HG03060 (cell line): ENCODE results near the gene WDR37.
"Not testable (repeated sequence)": the region's sequence is repeated elsewhere in the genome, so short reads cannot be mapped to it uniquely, and the experiment has no call there.

Experiments used
- ATAC-seq: cut with Tn5 transposase; IDR thresholded peaks from one replicate; pipeline ENCODE4 v1.9.1; 2021; ENCODE audit warnings: low read depth, moderate number of reproducible peaks; ENCODE audit not compliant: unreplicated experiment

WDR37 gene

GRCh38 chr10:1101946-1102345 lies 45.8 kb downstream of the WDR37 start:
- no peak for ATAC-seq

- no peak for ATAC-seq
Observed at GRCh38 chr10:1102416-1102815, 46.2 kb downstream of the WDR37 start.

GRCh38 chr10:1102831-1103230 lies 46.6 kb downstream of the WDR37 start:
- ATAC-seq: no peak

GRCh38 chr10:1103551-1103950 lies 47.4 kb downstream of the WDR37 start:
- ATAC-seq: no peak

- ATAC-seq: no peak
Observed at GRCh38 chr10:1104971-1105370, 48.8 kb downstream of the WDR37 start.

- ATAC-seq: no peak
Observed at GRCh38 chr10:1107004-1107403, 50.8 kb downstream of the WDR37 start.

GRCh38 chr10:1107679-1108078 lies 51.5 kb downstream of the WDR37 start:
- no peak for ATAC-seq

- no peak for ATAC-seq
Observed at GRCh38 chr10:1109795-1110673, 53.8 kb downstream of the WDR37 start.

- no peak for ATAC-seq
Observed at GRCh38 chr10:1110674-1111119, 54.5 kb downstream of the WDR37 start.

- no peak for ATAC-seq
Observed at GRCh38 chr10:1114315-1114714, 58.1 kb downstream of the WDR37 start.

- ATAC-seq: no peak
Observed at GRCh38 chr10:1114719-1115606, 58.8 kb downstream of the WDR37 start.

- ATAC-seq: no peak
Observed at GRCh38 chr10:1115607-1115955, 59.4 kb downstream of the WDR37 start.

- ATAC-seq: no peak
Observed at GRCh38 chr10:1116051-1116450, 59.9 kb downstream of the WDR37 start.

- ATAC-seq: no peak
Observed at GRCh38 chr10:1116696-1117280, 60.6 kb downstream of the WDR37 start.

GRCh38 chr10:1117651-1118050 lies 61.5 kb downstream of the WDR37 start:
- no peak for ATAC-seq

- ATAC-seq: not testable (repeated sequence)
Observed at GRCh38 chr10:1118318-1118717, 62.1 kb downstream of the WDR37 start.

GRCh38 chr10:1119027-1119426 lies 62.8 kb downstream of the WDR37 start:
- ATAC-seq: no peak

- no peak for ATAC-seq
Observed at GRCh38 chr10:1119501-1119900, 63.3 kb downstream of the WDR37 start.

- ATAC-seq: no peak
Observed at GRCh38 chr10:1120306-1120705, 64.1 kb downstream of the WDR37 start.

- no peak for ATAC-seq
Observed at GRCh38 chr10:1120801-1121211, 64.6 kb downstream of the WDR37 start.
